Measurements from ENCODE around the gene YIPF2. TPM values are rescaled to one million over a fixed set of nuclear protein-coding genes. Genes with fewer than 3 reads are reported as not detected.

The YIPF2 gene
- total RNA-seq, 4 donors from 2014 or later, result 23.6 to 134 (median 58.4) TPM

DNA sequence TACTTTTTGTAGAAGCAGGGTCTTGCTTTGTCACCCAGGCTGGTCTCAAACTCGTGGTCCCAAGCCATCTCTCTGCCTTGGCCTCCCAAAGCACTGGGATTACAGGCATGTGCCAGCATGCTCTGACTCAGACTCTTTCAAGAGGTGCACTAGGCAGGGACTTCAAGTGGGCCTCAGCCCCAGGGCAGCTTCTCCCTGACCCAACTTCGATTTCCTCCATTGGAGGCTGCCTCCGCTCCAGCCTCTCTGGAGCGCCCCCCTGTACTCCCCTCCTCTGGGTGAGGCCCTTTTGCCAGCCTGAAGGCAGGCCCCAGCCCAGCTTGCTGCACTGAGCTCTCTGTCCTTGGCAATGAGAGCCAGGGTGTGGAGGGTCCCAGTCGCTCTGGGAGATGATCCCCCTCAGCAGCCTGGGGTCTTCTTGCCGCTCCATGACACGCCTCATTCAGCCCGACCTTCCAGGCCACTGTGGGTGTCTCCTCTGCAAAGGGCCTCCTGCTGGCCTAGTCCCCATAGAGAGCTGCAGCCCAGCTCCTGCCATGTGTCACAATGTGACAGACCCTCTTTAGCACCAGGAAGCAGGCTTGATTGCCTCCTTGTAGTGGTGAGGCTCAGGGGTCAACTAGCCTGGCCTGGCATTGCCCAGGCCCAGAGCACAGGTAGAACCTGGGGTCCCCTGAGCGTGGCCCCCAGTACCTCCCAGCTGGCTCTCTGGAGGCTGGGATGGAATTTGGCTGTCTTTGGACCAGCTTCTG, 40.6 kb downstream of the YIPF2 start:
- TF ChIP-seq, protein P1, sequence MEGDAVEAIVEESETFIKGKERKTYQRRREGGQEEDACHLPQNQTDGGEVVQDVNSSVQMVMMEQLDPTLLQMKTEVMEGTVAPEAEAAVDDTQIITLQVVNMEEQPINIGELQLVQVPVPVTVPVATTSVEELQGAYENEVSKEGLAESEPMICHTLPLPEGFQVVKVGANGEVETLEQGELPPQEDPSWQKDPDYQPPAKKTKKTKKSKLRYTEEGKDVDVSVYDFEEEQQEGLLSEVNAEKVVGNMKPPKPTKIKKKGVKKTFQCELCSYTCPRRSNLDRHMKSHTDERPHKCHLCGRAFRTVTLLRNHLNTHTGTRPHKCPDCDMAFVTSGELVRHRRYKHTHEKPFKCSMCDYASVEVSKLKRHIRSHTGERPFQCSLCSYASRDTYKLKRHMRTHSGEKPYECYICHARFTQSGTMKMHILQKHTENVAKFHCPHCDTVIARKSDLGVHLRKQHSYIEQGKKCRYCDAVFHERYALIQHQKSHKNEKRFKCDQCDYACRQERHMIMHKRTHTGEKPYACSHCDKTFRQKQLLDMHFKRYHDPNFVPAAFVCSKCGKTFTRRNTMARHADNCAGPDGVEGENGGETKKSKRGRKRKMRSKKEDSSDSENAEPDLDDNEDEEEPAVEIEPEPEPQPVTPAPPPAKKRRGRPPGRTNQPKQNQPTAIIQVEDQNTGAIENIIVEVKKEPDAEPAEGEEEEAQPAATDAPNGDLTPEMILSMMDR (IDR thresholded peaks at IDR 0.05), result no peak
- TF ChIP-seq EP300 (IDR thresholded peaks at IDR 0.05; ENCODE audit: low read depth) (no peak), POLR2AphosphoS5 (IDR thresholded peaks at IDR 0.05) (no peak), POLR2A (IDR thresholded peaks at IDR 0.05) (no peak)
- 76% methylated on average over 9 of the region's 9 CpGs; no CpG with 5 or more reads in 1 of the 2 donors for WGBS, 2 donors (ENCODE audit: low coverage in 1 of 2)
- in situ Hi-C loops (cut with MboI; ENCODE audit: low pct_ligation_motif_present in 1 of 4, low pct_unique_long_range_greater_than_20kb in 1 of 4, low sequenced_read_pairs in 3 of 4) (no loop called here), intact Hi-C loops (cut with DNase I; ENCODE audit: low total_unique reads) (no loop called here)
- Histone ChIP-seq H3K27ac (peak overlapping the region in 3 of 4 donors; percentile 13 to 29 (median 17)), H3K4me3 (no peak overlapping the region), H3K4me1 (peaks cover 28 to 60% (median 46%) of the 10 kb centered on the region in 4 donors), H3K27me3 (no peaks in the 10 kb centered on the region), H3K9me3 (no peaks in the 10 kb centered on the region), H3K36me3 (no peaks in the 10 kb centered on the region)
- no peak for DNase-seq

DNA sequence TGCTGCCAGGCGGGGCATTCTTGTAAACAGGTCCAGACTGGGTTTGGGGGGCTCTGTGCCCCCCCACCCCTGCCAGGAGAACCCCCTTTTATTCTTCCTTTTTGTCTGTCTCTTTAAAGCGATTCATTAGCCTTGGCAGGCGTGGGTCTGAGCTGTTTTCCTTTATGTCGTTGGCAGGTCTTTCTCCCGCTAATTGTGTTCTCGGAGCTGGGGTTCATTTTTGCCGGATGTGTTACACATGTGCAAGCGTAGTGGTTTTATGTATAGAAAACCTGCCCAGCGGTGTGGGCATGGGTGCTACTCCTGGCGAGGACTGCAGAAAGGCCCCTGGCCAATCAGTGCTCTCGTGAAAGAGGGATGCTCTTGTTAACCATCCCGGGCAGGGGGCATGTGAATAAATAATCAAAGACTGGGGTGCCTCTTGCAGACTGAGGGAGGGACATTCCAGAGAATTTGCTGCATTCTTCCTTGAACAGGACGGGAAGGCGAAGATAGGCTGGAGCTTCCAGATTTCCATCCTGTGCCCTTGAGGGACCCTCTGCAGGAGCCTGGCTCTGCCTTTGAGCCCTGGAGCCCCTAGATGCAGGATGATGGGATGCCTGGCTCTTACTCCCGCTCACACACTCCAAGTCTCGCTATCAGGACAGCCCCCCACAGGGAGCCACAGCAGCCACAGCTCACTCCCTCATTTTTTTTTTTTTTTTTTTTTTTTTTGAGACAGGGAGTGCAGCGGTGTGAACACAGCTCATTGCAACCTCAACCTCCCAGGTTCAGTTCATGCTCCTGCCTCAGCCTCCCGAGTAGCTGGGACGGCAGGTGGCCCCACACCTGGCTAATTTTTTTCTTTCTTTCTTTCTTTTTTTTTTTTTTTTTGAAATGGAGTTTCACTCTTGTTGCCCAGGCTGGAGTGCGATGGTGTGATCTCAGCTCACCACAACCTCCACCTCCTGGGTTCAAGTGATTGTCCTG, 43.0 kb downstream of the YIPF2 start:
- DNase-seq, result no peak
- Histone ChIP-seq H3K27me3 (no peaks in the 10 kb centered on the region), H3K27ac (peak overlapping the region; percentile 33 to 75 (median 64)), H3K4me1 (peaks cover 8 to 52% (median 31%) of the 10 kb centered on the region in 4 donors), H3K9me3 (no peaks in the 10 kb centered on the region), H3K4me3 (no peak overlapping the region), H3K36me3 (no peaks in the 10 kb centered on the region)
- intact Hi-C loops (cut with DNase I; ENCODE audit: low total_unique reads), result no loop called here
- WGBS, 2 donors (ENCODE audit: low coverage in 1 of 2), result 72 to 78% methylated on average over 8 to 20 of the region's 20 CpGs
- in situ Hi-C loops (cut with MboI; ENCODE audit: low pct_ligation_motif_present in 1 of 4, low pct_unique_long_range_greater_than_20kb in 1 of 4, low sequenced_read_pairs in 3 of 4), result no loop called here
- TF ChIP-seq, protein P1 (IDR thresholded peaks at IDR 0.05), result no peak
- TF ChIP-seq POLR2A (IDR thresholded peaks at IDR 0.05) (no peak), EP300 (IDR thresholded peaks at IDR 0.05; ENCODE audit: low read depth) (no peak), POLR2AphosphoS5 (IDR thresholded peaks at IDR 0.05) (no peak)

DNA sequence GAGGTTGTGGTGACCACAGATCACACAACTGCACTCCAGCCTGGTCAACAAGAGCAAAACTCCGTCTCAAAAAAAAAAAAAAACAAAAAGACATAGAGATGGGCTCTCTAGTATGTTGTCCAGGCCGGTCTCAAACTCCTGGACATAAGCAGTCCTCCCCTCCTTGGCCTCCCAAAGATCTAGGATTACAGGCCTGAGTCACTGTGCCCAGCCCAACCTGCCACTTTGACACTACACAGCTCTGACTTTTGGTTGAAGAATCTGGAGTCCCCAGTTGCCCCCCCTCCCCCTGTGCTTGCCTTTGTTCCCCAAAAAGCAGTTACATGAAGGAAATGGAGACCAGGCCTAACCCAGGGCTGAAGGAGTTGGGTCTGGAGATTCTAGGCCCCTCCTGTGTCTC, 44.2 kb downstream of the YIPF2 start:
- H3K36me3 ChIP-seq, result no peaks in the 10 kb centered on the region

DNA sequence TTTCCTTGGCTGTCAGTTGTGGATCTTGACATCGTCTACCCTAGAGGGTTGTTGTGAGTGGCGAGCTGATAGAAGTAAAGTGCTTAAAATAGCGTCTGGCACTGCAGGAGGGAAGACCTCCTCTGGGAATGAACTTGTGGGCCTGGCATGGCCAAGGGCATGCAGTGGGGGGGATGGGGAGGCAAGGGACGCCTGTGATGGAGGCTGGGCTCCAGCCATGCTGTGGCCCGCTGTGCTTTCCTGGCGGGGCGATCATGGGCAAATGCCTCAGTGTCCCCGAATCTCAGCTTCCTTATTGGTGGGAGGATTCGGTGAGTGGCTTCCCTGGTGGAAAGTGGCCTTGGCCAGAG, 46.4 kb downstream of the YIPF2 start:
- peaks cover 3 to 55% (median 32%) of the 10 kb centered on the region in 4 donors for H3K4me1 ChIP-seq
- no peaks in the 10 kb centered on the region for H3K36me3 ChIP-seq
- TF ChIP-seq EP300 (IDR thresholded peaks at IDR 0.05; ENCODE audit: low read depth), result no peak
- TF ChIP-seq, protein P1 (IDR thresholded peaks at IDR 0.05), result no peak
- no peak for TF ChIP-seq POLR2A (IDR thresholded peaks at IDR 0.05)
- TF ChIP-seq POLR2AphosphoS5 (IDR thresholded peaks at IDR 0.05), result no peak
- intact Hi-C loops (cut with DNase I; ENCODE audit: low total_unique reads), result no loop called here
- H3K27me3 ChIP-seq, result no peaks in the 10 kb centered on the region
- no peak overlapping the region for H3K4me3 ChIP-seq
- H3K9me3 ChIP-seq, result no peaks in the 10 kb centered on the region
- no peak overlapping the region for H3K27ac ChIP-seq
- in situ Hi-C loops (cut with MboI; ENCODE audit: low pct_ligation_motif_present in 1 of 4, low pct_unique_long_range_greater_than_20kb in 1 of 4, low sequenced_read_pairs in 3 of 4), result no loop called here
- DNase-seq, result no peak
- WGBS, 2 donors (ENCODE audit: low coverage in 1 of 2), result 90% methylated on average over 9 of the region's 9 CpGs; no CpG with 5 or more reads in 1 of the 2 donors

More for the DNA sequence above, 44.2 kb downstream of the YIPF2 start:
- Histone ChIP-seq H3K4me3 (no peak overlapping the region), H3K9me3 (no peaks in the 10 kb centered on the region), H3K4me1 (peaks cover 8 to 54% (median 34%) of the 10 kb centered on the region in 4 donors), H3K27me3 (no peaks in the 10 kb centered on the region), H3K27ac (peak overlapping the region; percentile 33 to 75 (median 64))
- TF ChIP-seq POLR2AphosphoS5 (IDR thresholded peaks at IDR 0.05), result peak in 2 of 3 donors; percentile 15 to 16
- no peak for TF ChIP-seq EP300 (IDR thresholded peaks at IDR 0.05; ENCODE audit: low read depth)
- WGBS, 2 donors (ENCODE audit: low coverage in 1 of 2), result 55 to 66% methylated on average over 2 of the region's 2 CpGs
- DNase-seq, result peak; percentile 30
- intact Hi-C loops (cut with DNase I; ENCODE audit: low total_unique reads), result no loop called here
- in situ Hi-C loops (cut with MboI; ENCODE audit: low pct_ligation_motif_present in 1 of 4, low pct_unique_long_range_greater_than_20kb in 1 of 4, low sequenced_read_pairs in 3 of 4), result no loop called here

Data from transverse colon (tissue), 4 donors.